ENCODE measurements around the gene RBL1.
A peak's percentile ranks its signal among the peaks of the same experiment; 100 is the strongest.
"Not testable (repeated sequence)": the region's sequence is repeated elsewhere in the genome, so short reads cannot be mapped to it uniquely, and the experiment has no call there.

Gene RBL1

GRCh38 chr20:37095599-37096414 is at the start of gene RBL1:
RBL1 (minus strand) TSS chr20:37095997; CDS start chr20:37095928, 69 bp downstream.
- ATAC-seq (peak; percentile 87), DNase-seq (peak; percentile 89)
- Mint-ChIP-seq H3K36me3 (ENCODE audit: low read depth) (peaks cover 31% of the 10 kb centered on the region), H3K9me3 (no peaks in the 10 kb centered on the region), H3K4me3 (peak within 1 kb of the TSS; percentile 98), H3K27me3 (no peaks in the 10 kb centered on the region), H3K4me1 (peaks cover 33% of the 10 kb centered on the region), H3K27ac (peak within 1 kb of the TSS; percentile 98)

GRCh38 chr20:37144856-37145404 is 49.1 kb upstream of the RBL1 start:
- H3K4me3 Mint-ChIP-seq, result no peak overlapping the region
- no peaks in the 10 kb centered on the region for H3K27me3 Mint-ChIP-seq
- H3K4me1 Mint-ChIP-seq, result no peaks in the 10 kb centered on the region
- H3K9me3 Mint-ChIP-seq, result no peaks in the 10 kb centered on the region
- DNase-seq (no peak), ATAC-seq (no peak)
- no peak overlapping the region for H3K27ac Mint-ChIP-seq
- no peaks in the 10 kb centered on the region for H3K36me3 Mint-ChIP-seq (ENCODE audit: low read depth)

GRCh38 chr20:37142708-37143107 is 46.9 kb upstream of the RBL1 start:
- Mint-ChIP-seq H3K4me3 (no peak overlapping the region), H3K27ac (no peak overlapping the region), H3K36me3 (ENCODE audit: low read depth) (no peaks in the 10 kb centered on the region), H3K4me1 (no peaks in the 10 kb centered on the region), H3K9me3 (no peaks in the 10 kb centered on the region), H3K27me3 (no peaks in the 10 kb centered on the region)
- ATAC-seq (no peak), DNase-seq (no peak)

GRCh38 chr20:37137547-37137946 is 41.8 kb upstream of the RBL1 start:
- no peaks in the 10 kb centered on the region for H3K27me3 Mint-ChIP-seq
- no peak for DNase-seq
- H3K9me3 Mint-ChIP-seq, result no peaks in the 10 kb centered on the region
- H3K27ac Mint-ChIP-seq, result no peak overlapping the region
- no peaks in the 10 kb centered on the region for H3K36me3 Mint-ChIP-seq (ENCODE audit: low read depth)
- ATAC-seq, result no peak
- no peak overlapping the region for H3K4me3 Mint-ChIP-seq
- no peaks in the 10 kb centered on the region for H3K4me1 Mint-ChIP-seq

GRCh38 chr20:37133952-37134351 is 38.2 kb upstream of the RBL1 start:
- H3K27ac Mint-ChIP-seq, result no peak overlapping the region
- no peaks in the 10 kb centered on the region for H3K27me3 Mint-ChIP-seq
- no peaks in the 10 kb centered on the region for H3K4me1 Mint-ChIP-seq
- no peaks in the 10 kb centered on the region for H3K36me3 Mint-ChIP-seq (ENCODE audit: low read depth)
- no peak for ATAC-seq
- H3K9me3 Mint-ChIP-seq, result no peaks in the 10 kb centered on the region
- DNase-seq, result no peak
- H3K4me3 Mint-ChIP-seq, result no peak overlapping the region

GRCh38 chr20:37131486-37131885 is 35.7 kb upstream of the RBL1 start:
- Mint-ChIP-seq H3K36me3 (ENCODE audit: low read depth) (no peaks in the 10 kb centered on the region), H3K4me3 (no peak overlapping the region), H3K27me3 (no peaks in the 10 kb centered on the region), H3K27ac (no peak overlapping the region), H3K4me1 (no peaks in the 10 kb centered on the region), H3K9me3 (no peaks in the 10 kb centered on the region)
- ATAC-seq (no peak), DNase-seq (no peak)

GRCh38 chr20:37128803-37129202 is 33.0 kb upstream of the RBL1 start:
- no peak for DNase-seq
- Mint-ChIP-seq H3K36me3 (ENCODE audit: low read depth) (no peaks in the 10 kb centered on the region), H3K27ac (no peak overlapping the region), H3K4me3 (no peak overlapping the region), H3K27me3 (no peaks in the 10 kb centered on the region), H3K9me3 (no peaks in the 10 kb centered on the region), H3K4me1 (no peaks in the 10 kb centered on the region)
- ATAC-seq, result no peak

GRCh38 chr20:37126290-37126689 is 30.5 kb upstream of the RBL1 start:
- not testable (repeated sequence) for H3K4me1 Mint-ChIP-seq; H3K27me3 Mint-ChIP-seq; H3K9me3 Mint-ChIP-seq; H3K36me3 Mint-ChIP-seq (ENCODE audit: low read depth); DNase-seq; ATAC-seq; H3K27ac Mint-ChIP-seq; H3K4me3 Mint-ChIP-seq

- DNase-seq (no peak), ATAC-seq (no peak)
- Mint-ChIP-seq H3K4me1 (no peaks in the 10 kb centered on the region), H3K27me3 (no peaks in the 10 kb centered on the region), H3K9me3 (no peaks in the 10 kb centered on the region), H3K36me3 (ENCODE audit: low read depth) (no peaks in the 10 kb centered on the region), H3K4me3 (no peak overlapping the region), H3K27ac (no peak overlapping the region)
Measured at GRCh38 chr20:37123441-37123840, 27.6 kb upstream of the RBL1 start.

- ATAC-seq, result no peak
- Mint-ChIP-seq H3K36me3 (ENCODE audit: low read depth) (no peaks in the 10 kb centered on the region), H3K9me3 (no peaks in the 10 kb centered on the region), H3K27ac (no peak overlapping the region), H3K27me3 (no peaks in the 10 kb centered on the region), H3K4me1 (no peaks in the 10 kb centered on the region), H3K4me3 (no peak overlapping the region)
- no peak for DNase-seq
Measured at GRCh38 chr20:37120497-37120896, 24.7 kb upstream of the RBL1 start.

- no peak overlapping the region for H3K4me3 Mint-ChIP-seq
- H3K4me1 Mint-ChIP-seq, result no peaks in the 10 kb centered on the region
- ATAC-seq, result no peak
- no peaks in the 10 kb centered on the region for H3K9me3 Mint-ChIP-seq
- no peaks in the 10 kb centered on the region for H3K27me3 Mint-ChIP-seq
- no peak overlapping the region for H3K27ac Mint-ChIP-seq
- DNase-seq, result no peak
- no peaks in the 10 kb centered on the region for H3K36me3 Mint-ChIP-seq (ENCODE audit: low read depth)
Measured at GRCh38 chr20:37119356-37120036, 23.7 kb upstream of the RBL1 start.

GRCh38 chr20:37114012-37114411 is 18.2 kb upstream of the RBL1 start:
- ATAC-seq, result no peak
- Mint-ChIP-seq H3K4me1 (no peaks in the 10 kb centered on the region), H3K36me3 (ENCODE audit: low read depth) (no peaks in the 10 kb centered on the region)

GRCh38 chr20:37111926-37112455 is 16.2 kb upstream of the RBL1 start:
- no peak overlapping the region for H3K4me3 Mint-ChIP-seq

More at GRCh38 chr20:37114012-37114411, 18.2 kb upstream of the RBL1 start:
- no peak for DNase-seq
- Mint-ChIP-seq H3K27me3 (no peaks in the 10 kb centered on the region), H3K27ac (no peak overlapping the region), H3K4me3 (no peak overlapping the region), H3K9me3 (no peaks in the 10 kb centered on the region)

GRCh38 chr20:37108676-37109075 is 12.9 kb upstream of the RBL1 start:
- Mint-ChIP-seq H3K4me3 (no peak overlapping the region), H3K27me3 (no peaks in the 10 kb centered on the region), H3K9me3 (no peaks in the 10 kb centered on the region), H3K36me3 (ENCODE audit: low read depth) (no peaks in the 10 kb centered on the region), H3K4me1 (no peaks in the 10 kb centered on the region), H3K27ac (no peak overlapping the region)
- DNase-seq (no peak), ATAC-seq (no peak)

More at GRCh38 chr20:37111926-37112455, 16.2 kb upstream of the RBL1 start:
- ATAC-seq (no peak), DNase-seq (no peak)
- Mint-ChIP-seq H3K9me3 (no peaks in the 10 kb centered on the region), H3K4me1 (no peaks in the 10 kb centered on the region), H3K36me3 (ENCODE audit: low read depth) (no peaks in the 10 kb centered on the region), H3K27me3 (no peaks in the 10 kb centered on the region), H3K27ac (no peak overlapping the region)

GRCh38 chr20:37102571-37102970 is 6.8 kb upstream of the RBL1 start:
- no peaks in the 10 kb centered on the region for H3K27me3 Mint-ChIP-seq
- DNase-seq (no peak), ATAC-seq (no peak)
- no peak overlapping the region for H3K27ac Mint-ChIP-seq
- H3K36me3 Mint-ChIP-seq (ENCODE audit: low read depth), result no peaks in the 10 kb centered on the region
- no peaks in the 10 kb centered on the region for H3K9me3 Mint-ChIP-seq
- no peaks in the 10 kb centered on the region for H3K4me1 Mint-ChIP-seq
- no peak overlapping the region for H3K4me3 Mint-ChIP-seq
